GM19025 (cell line): Measurements from ENCODE around the gene TMPRSS11D.
A peak's percentile ranks its signal among the peaks of the same experiment; 100 is the strongest.

ENCODE experiments used
- ATAC-seq: cut with Tn5 transposase; IDR thresholded peaks from one replicate; pipeline ENCODE4 v1.9.1; 2021; ENCODE audit warnings: mild to moderate bottlenecking, low read depth, moderate library complexity; ENCODE audit not compliant: unreplicated experiment

Gene TMPRSS11D

DNA sequence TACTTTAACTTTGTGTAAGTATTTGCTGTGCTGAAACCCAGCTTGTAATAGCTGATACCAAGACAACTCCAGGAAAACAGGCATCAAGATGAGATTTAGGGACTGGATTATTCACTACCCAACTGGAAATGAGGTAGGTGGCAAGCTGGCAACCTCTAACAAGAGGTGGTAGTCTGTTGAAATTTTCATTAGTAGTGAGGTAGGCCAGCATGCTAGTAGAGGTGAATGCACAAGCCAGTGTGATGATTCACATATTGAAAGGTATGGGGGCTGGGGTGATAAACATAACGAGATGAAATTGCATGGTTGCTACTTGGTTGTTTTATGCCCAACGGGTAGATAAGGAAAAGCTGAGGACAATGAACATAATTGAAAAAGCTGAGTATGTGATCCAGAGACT, 8.5 kb upstream of the TMPRSS11D start:
- ATAC-seq, result no peak

- no peak for ATAC-seq
Measured at GRCh38 chr4:67891645-67892044, 7.8 kb upstream of the TMPRSS11D start.

DNA sequence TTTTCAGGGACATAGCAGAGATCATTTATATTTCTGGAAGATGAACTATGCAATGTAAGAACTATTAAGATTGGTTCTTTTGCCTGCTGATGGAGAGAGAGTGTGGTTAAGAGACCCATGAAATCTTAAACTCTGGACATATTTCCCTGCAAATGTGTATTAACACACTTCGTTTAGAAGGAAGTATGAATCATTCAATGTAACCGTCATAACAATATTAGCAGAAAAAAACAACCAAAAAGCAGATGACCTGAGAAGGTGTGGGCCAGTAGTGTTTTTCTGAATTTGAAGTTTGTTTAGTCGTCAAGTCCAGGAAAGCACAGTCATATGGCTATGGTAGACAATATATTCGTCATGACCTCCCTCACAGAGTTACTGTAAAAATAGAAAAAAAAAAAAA, 2.5 kb upstream of the TMPRSS11D start:
- ATAC-seq, result no peak

DNA sequence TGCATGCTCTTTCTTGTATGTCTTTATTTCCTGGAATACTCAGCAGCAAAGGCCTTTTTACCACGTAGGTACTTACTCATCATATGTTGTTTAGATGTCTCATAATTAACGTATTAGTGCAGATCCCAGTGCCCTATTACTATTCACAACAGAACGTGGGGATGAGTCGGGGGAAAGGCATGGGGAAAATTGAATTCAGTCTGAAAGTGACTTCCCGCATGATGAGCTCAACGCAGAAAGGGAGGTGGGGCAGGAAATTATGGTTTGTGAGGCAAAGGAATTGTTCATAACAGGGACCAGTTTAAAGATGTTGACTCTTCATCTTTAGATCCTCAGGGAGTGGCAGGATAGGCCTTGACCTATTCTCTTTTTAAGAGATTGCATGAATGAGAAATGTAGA, 2.0 kb upstream of the TMPRSS11D start:
- no peak for ATAC-seq

- ATAC-seq, result no peak
Measured at GRCh38 chr4:67884701-67885100, 899 bp upstream of the TMPRSS11D start.

- no peak for ATAC-seq
Measured at GRCh38 chr4:67883458-67883857, 344 bp downstream of the TMPRSS11D start.

GRCh38 chr4:67880866-67881610, 2.8 kb downstream of the TMPRSS11D start:
- no peak for ATAC-seq

- no peak for ATAC-seq
Measured at GRCh38 chr4:67879486-67879885, 4.3 kb downstream of the TMPRSS11D start.

DNA sequence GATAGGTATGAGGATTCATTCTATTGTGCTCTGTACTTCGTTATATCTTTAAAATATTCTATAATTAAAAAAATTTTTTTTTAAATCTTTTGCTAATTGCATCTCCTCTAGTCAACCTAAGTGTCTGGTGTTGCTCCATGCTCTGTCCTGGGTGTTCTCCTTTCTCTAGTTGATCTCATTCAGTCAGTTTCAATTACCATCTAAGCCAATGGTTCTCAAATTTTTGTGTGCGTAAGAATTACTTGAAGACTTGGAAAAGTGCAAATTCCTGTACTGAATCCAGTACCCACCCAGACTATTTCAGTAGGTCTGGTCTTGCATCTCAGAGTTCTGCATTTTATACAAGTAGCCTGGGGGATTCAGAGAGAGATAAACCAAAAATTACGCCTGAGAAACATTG, 6.7 kb downstream of the TMPRSS11D start:
- ATAC-seq, result no peak

GRCh38 chr4:67874986-67875385, 8.8 kb downstream of the TMPRSS11D start:
- ATAC-seq, result no peak

DNA sequence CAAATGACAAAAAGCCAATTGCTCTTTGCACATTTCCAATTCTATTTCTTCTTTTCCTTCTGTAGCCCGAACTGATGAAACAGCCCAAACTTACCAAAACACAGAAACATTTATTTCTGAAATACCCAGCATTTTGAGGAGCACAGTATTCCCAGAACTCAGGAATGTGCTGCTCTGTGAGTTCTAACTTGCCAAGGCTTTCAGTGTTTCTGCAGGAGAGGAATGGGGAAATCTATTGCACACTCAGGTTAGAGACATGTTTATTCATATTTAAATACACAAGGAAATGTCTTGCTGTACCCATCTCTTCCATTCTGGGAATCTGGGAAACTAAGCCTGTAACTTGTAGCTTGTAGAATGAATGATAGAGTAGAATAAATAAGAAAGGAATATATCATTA, 10.7 kb downstream of the TMPRSS11D start:
- no peak for ATAC-seq

GRCh38 chr4:67871867-67872266, 11.9 kb downstream of the TMPRSS11D start:
- ATAC-seq, result peak; percentile 59

DNA sequence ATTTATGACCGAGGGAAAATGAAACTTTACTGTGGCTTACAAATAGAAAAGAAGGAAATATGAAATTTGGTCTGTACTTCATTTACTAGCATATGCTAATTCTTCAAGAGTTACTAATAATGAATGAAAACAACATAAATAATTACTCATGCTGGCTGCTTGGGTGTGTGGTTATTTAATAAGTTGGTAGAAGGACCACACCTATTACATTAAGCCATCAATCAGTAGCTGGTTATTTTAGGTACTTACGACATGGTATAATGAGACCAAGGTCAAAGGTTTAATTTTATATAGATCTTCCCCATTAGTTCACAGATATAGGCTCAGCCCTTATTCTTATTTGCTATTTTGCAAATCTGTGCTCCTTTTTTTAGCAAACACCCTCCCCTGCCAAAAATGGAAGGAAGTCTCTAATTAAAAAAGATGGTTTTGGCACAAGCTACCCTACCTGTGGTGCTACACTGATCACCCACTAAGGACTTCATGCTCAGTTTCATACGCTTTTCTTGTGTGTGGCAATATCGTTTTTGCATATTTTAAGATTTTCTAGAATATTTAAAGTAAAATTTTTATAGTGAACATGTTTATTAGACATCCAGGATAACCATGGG, 14.1 kb downstream of the TMPRSS11D start:
- ATAC-seq, result no peak

DNA sequence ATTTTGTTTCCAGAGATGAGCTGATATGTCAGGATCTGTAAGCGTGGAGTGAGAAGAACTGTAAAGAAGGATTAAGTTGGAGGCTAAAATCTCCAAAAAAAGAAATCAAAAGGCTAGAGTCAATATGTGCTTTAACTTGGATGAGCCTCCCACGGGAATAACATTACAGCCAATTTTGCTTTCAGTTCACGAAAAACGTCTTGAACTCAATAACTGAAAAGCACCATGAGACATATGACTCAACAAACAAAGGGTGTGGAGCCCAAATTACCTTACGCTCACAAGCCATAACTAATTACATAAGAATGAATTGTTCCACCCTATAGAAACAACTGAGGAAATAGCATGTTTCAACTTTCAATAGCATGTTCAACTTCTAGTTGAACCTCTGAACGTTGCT, 22.3 kb downstream of the TMPRSS11D start:
- no peak for ATAC-seq

GRCh38 chr4:67853336-67853735, 30.5 kb downstream of the TMPRSS11D start:
- no peak for ATAC-seq

DNA sequence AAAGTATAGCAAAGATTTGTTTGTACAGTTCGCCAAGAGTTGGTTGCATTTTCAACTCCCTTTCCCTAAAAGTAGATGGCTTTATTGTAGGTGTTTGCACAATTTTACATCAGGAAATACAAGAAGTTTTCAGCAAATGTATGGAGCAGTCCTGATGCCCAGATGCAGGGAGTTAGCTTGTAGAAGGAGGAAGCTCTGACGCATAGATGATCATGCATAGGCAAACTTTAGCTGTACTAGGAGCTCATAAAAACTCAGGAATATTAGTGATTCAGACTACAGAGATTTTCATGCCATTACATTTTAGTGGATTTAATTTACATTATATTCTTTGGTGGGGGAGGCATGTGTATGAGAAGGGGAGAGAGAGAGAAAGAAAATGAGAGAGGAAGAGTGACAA, 62.9 kb downstream of the TMPRSS11D start:
- no peak for ATAC-seq

GRCh38 chr4:67810011-67810410, 73.8 kb downstream of the TMPRSS11D start:
- no peak for ATAC-seq

DNA sequence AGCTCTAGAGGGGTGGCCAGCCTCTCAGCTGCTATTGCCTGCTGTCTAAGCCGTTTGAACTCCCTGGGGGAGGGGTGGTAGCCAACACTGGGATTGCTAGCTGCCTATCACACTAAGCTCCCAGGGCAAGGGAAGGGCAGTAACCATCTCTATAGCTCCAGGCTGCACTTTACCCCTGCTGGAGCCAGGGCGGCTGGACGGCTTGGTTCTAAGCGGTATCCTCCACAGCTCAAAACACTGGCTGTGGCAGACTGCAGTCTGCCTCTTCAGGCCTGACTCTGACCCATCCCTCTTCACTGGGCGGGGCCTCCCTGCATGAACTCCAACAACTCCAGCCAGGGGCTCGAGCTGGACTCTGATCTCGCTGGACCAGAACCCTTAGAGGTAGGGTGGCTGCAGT, 74.3 kb downstream of the TMPRSS11D start:
- no peak for ATAC-seq

GRCh38 chr4:67796810-67797209, 87.0 kb downstream of the TMPRSS11D start:
- no peak for ATAC-seq

GRCh38 chr4:67790721-67791120, 93.1 kb downstream of the TMPRSS11D start:
- no peak for ATAC-seq

GRCh38 chr4:67787311-67787710, 96.5 kb downstream of the TMPRSS11D start:
- no peak for ATAC-seq

DNA sequence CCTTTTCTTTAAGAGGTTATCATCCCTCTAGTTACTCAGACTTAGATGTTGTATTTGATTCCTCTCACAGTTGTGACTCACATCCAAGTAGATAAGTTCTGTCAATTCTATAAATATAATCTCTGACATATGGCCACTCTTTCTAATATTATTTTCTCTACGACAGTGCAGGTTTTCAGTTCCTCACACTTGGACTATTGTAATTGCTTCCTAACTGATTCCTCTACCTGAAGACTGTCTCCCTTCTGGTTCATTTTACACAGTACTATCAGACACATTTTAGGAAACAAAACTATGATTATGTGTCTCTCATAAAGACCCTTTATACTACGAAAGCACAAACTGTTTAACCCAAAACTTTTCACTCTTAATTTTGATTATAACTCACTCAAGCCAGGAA, 98.3 kb downstream of the TMPRSS11D start:
- no peak for ATAC-seq
